WTC11 (cell line): ENCODE results near the gene FSTL4.

ENCODE experiments used
- ATF6 ChIP-seq: sonication (generic); formaldehyde crosslinking; IDR thresholded peaks from 2 replicates; pipeline ENCODE4 v1.8.1; 2023; ENCODE audit warnings: mild to moderate bottlenecking, missing genetic modification reagents
- CBFB ChIP-seq: sonication (generic); formaldehyde crosslinking; IDR thresholded peaks from 2 replicates; pipeline ENCODE4 v1.8.1; 2022; ENCODE audit warnings: mild to moderate bottlenecking, low read depth, missing genetic modification reagents
- CREB1 ChIP-seq: sonication (generic); formaldehyde crosslinking; IDR thresholded peaks from 2 replicates; pipeline ENCODE4 v1.8.0; 2023; ENCODE audit warnings: mild to moderate bottlenecking, missing genetic modification reagents
- CTCF ChIP-seq: fragments of 200-600 bp; IDR thresholded peaks from 2 replicates; pipeline ENCODE4 v1.8.0; 2022; ENCODE audit warnings: antibody characterized with exemption
- E2F1 ChIP-seq: sonication (generic); formaldehyde crosslinking; IDR thresholded peaks from 2 replicates; pipeline ENCODE4 v1.8.0; 2022; ENCODE audit warnings: mild to moderate bottlenecking, missing genetic modification reagents
- ELF4 ChIP-seq: sonication (generic); formaldehyde crosslinking; IDR thresholded peaks from 2 replicates; pipeline ENCODE4 v1.8.1; 2022; ENCODE audit warnings: low read depth, mild to moderate bottlenecking, moderate library complexity, missing genetic modification reagents
- ESRRA ChIP-seq: sonication (generic); formaldehyde crosslinking; IDR thresholded peaks from 2 replicates; pipeline ENCODE4 v1.8.1; 2022; ENCODE audit warnings: mild to moderate bottlenecking, missing genetic modification reagents, borderline replicate concordance
- HMGA2 ChIP-seq: fragments of 250-450 bp; sonication (Bioruptor Pico); IDR thresholded peaks from 2 replicates; pipeline ENCODE4 v1.4.0; 2021; ENCODE audit warnings: mild to moderate bottlenecking, moderate library complexity
- MLX ChIP-seq: sonication (generic); formaldehyde crosslinking; IDR thresholded peaks from 2 replicates; pipeline ENCODE4 v1.8.1; 2023; ENCODE audit warnings: mild to moderate bottlenecking, missing genetic modification reagents, moderate library complexity
- NR2C2 ChIP-seq: sonication (generic); formaldehyde crosslinking; IDR thresholded peaks from 2 replicates; pipeline ENCODE4 v1.8.0; 2022; ENCODE audit warnings: mild to moderate bottlenecking, missing genetic modification reagents
- NR3C1 ChIP-seq: sonication (generic); formaldehyde crosslinking; conservative IDR thresholded peaks from 2 replicates; pipeline ENCODE4 v1.8.1; 2023; ENCODE audit warnings: low read depth, mild to moderate bottlenecking, missing genetic modification reagents
- SP1 ChIP-seq: sonication (generic); formaldehyde crosslinking; conservative IDR thresholded peaks from 2 replicates; pipeline ENCODE4 v1.8.1; 2022; ENCODE audit warnings: missing genetic modification reagents
- USF2 ChIP-seq: sonication (generic); formaldehyde crosslinking; IDR thresholded peaks from 2 replicates; pipeline ENCODE4 v1.8.1; 2023; ENCODE audit warnings: mild to moderate bottlenecking, missing genetic modification reagents, moderate library complexity
- ZNF263 ChIP-seq: sonication (generic); formaldehyde crosslinking; IDR thresholded peaks from 2 replicates; pipeline ENCODE4 v1.8.1; 2022; ENCODE audit warnings: low read depth, mild to moderate bottlenecking, moderate library complexity, missing genetic modification reagents

GRCh38 chr5:133227082-133227481 lies 385.3 kb downstream of the FSTL4 start:
- TF ChIP-seq CTCF (no peak), CREB1 (CRISPR knock-in tag) (no peak), USF2 (CRISPR knock-in tag) (no peak), MLX (CRISPR knock-in tag) (no peak), E2F1 (CRISPR knock-in tag) (no peak), NR2C2 (no peak), ATF6 (CRISPR knock-in tag) (no peak), NR3C1 (no peak), ELF4 (CRISPR knock-in tag) (no peak), ESRRA (no peak), HMGA2 (no peak), SP1 (CRISPR knock-in tag) (no peak), CBFB (no peak), ZNF263 (CRISPR knock-in tag) (no peak)
